MM.1S (cell line): ENCODE measurements around the gene STXBP6.

ENCODE experiments used
- EZH2 ChIP-seq: fragments of 300-600 bp; sonication (generic); optimal IDR thresholded peaks from 2 replicates; pipeline ENCODE3; 2017; ENCODE audit warnings: low read depth, mild to moderate bottlenecking, antibody characterized with exemption, low read length, mixed read lengths
- EZH2phosphoT487 ChIP-seq: fragments of 300-600 bp; sonication (generic); IDR thresholded peaks from 2 replicates; pipeline ENCODE4 v1.6.1; 2018; ENCODE audit warnings: antibody characterized with exemption, low read length
- TF ChIP-seq, protein P1 (sequence below): fragments of 300-600 bp; sonication (generic); IDR thresholded peaks from 2 replicates; pipeline ENCODE4 v1.5.1; 2016; ENCODE audit warnings: antibody characterized with exemption, low read length, mixed read lengths

DNA sequence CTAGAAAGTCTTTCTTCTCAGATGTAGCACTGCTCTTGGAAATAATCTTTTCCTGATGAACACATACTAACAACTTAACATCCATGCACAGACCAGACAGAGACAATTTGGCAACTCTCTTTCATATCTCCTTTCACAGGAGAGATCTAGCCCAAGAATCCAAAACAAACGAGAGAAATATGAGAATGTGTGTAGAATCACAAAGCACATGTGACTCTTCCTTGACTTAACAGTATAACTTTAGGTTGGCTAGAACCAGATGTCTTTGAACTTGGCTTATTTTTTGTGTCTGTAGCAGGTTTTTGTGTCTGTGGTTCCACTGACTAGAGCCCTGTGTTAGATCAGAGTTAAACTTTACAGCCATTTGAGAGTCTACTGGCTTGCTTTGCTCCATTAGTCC lies 114.2 kb downstream of the STXBP6 start:
- TF ChIP-seq, protein P1, sequence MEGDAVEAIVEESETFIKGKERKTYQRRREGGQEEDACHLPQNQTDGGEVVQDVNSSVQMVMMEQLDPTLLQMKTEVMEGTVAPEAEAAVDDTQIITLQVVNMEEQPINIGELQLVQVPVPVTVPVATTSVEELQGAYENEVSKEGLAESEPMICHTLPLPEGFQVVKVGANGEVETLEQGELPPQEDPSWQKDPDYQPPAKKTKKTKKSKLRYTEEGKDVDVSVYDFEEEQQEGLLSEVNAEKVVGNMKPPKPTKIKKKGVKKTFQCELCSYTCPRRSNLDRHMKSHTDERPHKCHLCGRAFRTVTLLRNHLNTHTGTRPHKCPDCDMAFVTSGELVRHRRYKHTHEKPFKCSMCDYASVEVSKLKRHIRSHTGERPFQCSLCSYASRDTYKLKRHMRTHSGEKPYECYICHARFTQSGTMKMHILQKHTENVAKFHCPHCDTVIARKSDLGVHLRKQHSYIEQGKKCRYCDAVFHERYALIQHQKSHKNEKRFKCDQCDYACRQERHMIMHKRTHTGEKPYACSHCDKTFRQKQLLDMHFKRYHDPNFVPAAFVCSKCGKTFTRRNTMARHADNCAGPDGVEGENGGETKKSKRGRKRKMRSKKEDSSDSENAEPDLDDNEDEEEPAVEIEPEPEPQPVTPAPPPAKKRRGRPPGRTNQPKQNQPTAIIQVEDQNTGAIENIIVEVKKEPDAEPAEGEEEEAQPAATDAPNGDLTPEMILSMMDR: no peak
- TF ChIP-seq EZH2 (no peak), EZH2phosphoT487 (no peak)
